ENCODE measurements around the gene ZNF354B. TPM values are rescaled to one million over a fixed set of nuclear protein-coding genes. Genes with fewer than 3 reads are reported as not detected.

The ZNF354B gene
- total and polyA plus RNA-seq, 2 of the 13 experiments (the other 11 are each of a cell fraction or from before 2014, with no cell fraction given), result 7.8 to 10.3 TPM

GRCh38 chr5:178870411-178870810 lies 10.7 kb downstream of the ZNF354B start:
- WGBS (ENCODE audit: low lambda C conversion rate), result over 99% methylated on average over 8 of the region's 8 CpGs
- DNase-seq (ENCODE audit: low spot score) (no peak), ATAC-seq (no peak), FAIRE-seq (no peak)
- TF ChIP-seq SP1 (IDR thresholded peaks at IDR 0.05) (no peak), SP1 (CRISPR knock-in tag; IDR thresholded peaks at IDR 0.05) (no peak), ZBTB8A (CRISPR knock-in tag; IDR thresholded peaks at IDR 0.05; ENCODE audit: borderline replicate concordance, low read depth) (no peak), ARHGAP35 (CRISPR knock-in tag; IDR thresholded peaks at IDR 0.05; ENCODE audit: borderline replicate concordance) (no peak), FOSL1 (CRISPR knock-in tag; IDR thresholded peaks at IDR 0.05; ENCODE audit: borderline replicate concordance) (no peak), AKNA (CRISPR knock-in tag; IDR thresholded peaks at IDR 0.05; ENCODE audit: borderline replicate concordance) (no peak), ISL2 (CRISPR knock-in tag; IDR thresholded peaks at IDR 0.05) (no peak), RFXAP (CRISPR knock-in tag; IDR thresholded peaks at IDR 0.05; ENCODE audit: borderline replicate concordance) (no peak), THAP9 (CRISPR knock-in tag; IDR thresholded peaks at IDR 0.05; ENCODE audit: borderline replicate concordance) (no peak)
- ChIA-PET CTCF (ENCODE audit: low intra/inter-chr PET ratio, low total read pairs) (no interaction called here), POLR2A (no interaction called here)
- Histone ChIP-seq H3K4me1 (ENCODE audit: insufficient read depth, low read length) (no peaks in the 10 kb centered on the region), H3K27ac (ENCODE audit: extremely low read length, insufficient read depth, low read length) (no peak overlapping the region), H3K79me2 (ENCODE audit: insufficient read depth, low read length) (no peaks in the 10 kb centered on the region), H3K4me3 (replicated peaks in 1 of 3; ENCODE audit: insufficient read depth in 1 of 3, low read depth in 2 of 3, low read length in 3 of 3) (no peak overlapping the region), H2AFZ (ENCODE audit: low read length) (no peak overlapping the region), H3K9ac (ENCODE audit: insufficient read depth, low read depth, low read length) (no peak overlapping the region), H4K20me1 (ENCODE audit: insufficient read depth, low read length) (no peaks in the 10 kb centered on the region), H3K9me3 (ENCODE audit: low read length) (peaks cover 27% of the 10 kb centered on the region), H3K4me2 (ENCODE audit: low read depth, low read length) (no peak overlapping the region), H3K36me3 (replicated peaks in 1 of 2; ENCODE audit: control insufficient read depth in 1 of 2, insufficient read depth in 2 of 2, low read length in 2 of 2) (peaks cover 17 to 74% of the 10 kb centered on the region in 2 experiments), H3K27me3 (ENCODE audit: control insufficient read depth in 1 of 2, insufficient read depth in 2 of 2, low read length in 2 of 2) (no peaks in the 10 kb centered on the region)
- no TSS peak for BruUV-seq (replicated peaks)
- in situ Hi-C loops (cut with HindIII; ENCODE audit: extremely low pct_ligation_motif_present, low pct_unique_long_range_greater_than_20kb), result no loop called here
- intact Hi-C loops (cut with micrococcal nuclease; ENCODE audit: unreplicated experiment), result no loop called here

All from HepG2 (cell line).